ENCODE data around the gene YAF2. TPM values are rescaled to one million over a fixed set of nuclear protein-coding genes. Genes with fewer than 3 reads are reported as not detected.

YAF2 gene
- total RNA-seq, 1 experiment from 2014 or later, result 15.0 TPM

- no peak for TF ChIP-seq REST (IDR thresholded peaks at IDR 0.05; ENCODE audit: low read depth)
Measured at GRCh38 chr12:42126963-42127362, 111.1 kb downstream of the YAF2 start (continued).

DNA sequence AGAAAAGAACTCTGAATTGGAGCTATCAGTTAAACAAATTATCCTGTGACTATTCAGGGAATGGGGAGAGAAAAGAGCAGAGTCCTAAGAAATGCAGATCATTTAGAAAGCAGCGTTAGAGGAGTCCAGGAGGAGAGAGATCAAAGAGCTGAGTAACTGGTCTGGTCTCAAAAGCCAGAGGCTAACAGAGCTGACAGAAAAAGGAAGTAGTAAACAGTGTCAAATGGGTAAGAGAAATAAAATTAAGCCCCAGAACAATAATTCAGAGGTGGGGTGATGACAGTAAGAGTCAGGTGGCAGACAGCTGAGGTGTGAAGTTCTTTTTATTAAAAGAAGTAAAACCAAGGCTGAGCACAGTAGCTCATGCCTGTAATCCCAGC, 112.7 kb downstream of the YAF2 start:
- Histone ChIP-seq H3K27ac (ENCODE audit: low read depth, low read length) (no peak overlapping the region), H3K9ac (ENCODE audit: low read length) (no peak overlapping the region), H3K4me1 (ENCODE audit: control insufficient read depth in 1 of 2, insufficient read depth in 2 of 2, low read length in 2 of 2) (no peaks in the 10 kb centered on the region), H3K4me3 (replicated peaks in 1 of 2; ENCODE audit: low read depth in 1 of 2, low read length in 2 of 2) (no peak overlapping the region), H2AFZ (ENCODE audit: low read depth, low read length, poor library complexity, severe bottlenecking) (no peak overlapping the region), H3K9me2 (ENCODE audit: insufficient read depth) (no peaks in the 10 kb centered on the region), H3K4me2 (ENCODE audit: low read length) (no peak overlapping the region), H3K36me3 (ENCODE audit: control insufficient read depth in 1 of 2, insufficient read depth in 2 of 2, low read length in 2 of 2) (no peaks in the 10 kb centered on the region), H3K79me2 (ENCODE audit: insufficient read depth, low read length) (peaks cover 84% of the 10 kb centered on the region), H4K20me1 (ENCODE audit: insufficient read depth) (peaks cover 6% of the 10 kb centered on the region; the same call in 1 of the 2 replicates), H3K27me3 (ENCODE audit: insufficient read depth, low read length) (no peaks in the 10 kb centered on the region), H3K9me3 (ENCODE audit: control insufficient read depth in 1 of 2, insufficient read depth in 1 of 2, low read depth in 1 of 2, low read length in 2 of 2) (no peaks in the 10 kb centered on the region)
- RAD21 ChIA-PET (ENCODE audit: low non-redundant PET in 1 of 2, low total read pairs in 2 of 2, uncharacterized antibody in 2 of 2, unreplicated experiment in 2 of 2), result no interaction called here
- TF ChIP-seq TCF7L2 (IDR thresholded peaks at IDR 0.05; ENCODE audit: borderline replicate concordance, extremely low read depth, insufficient read depth, insufficient read length) (no peak), CBX3 (IDR thresholded peaks at IDR 0.05; ENCODE audit: low read depth) (no peak), CTCF (IDR thresholded peaks at IDR 0.05 in 2 of 3, conservative IDR thresholded peaks at IDR 0.05 in 1 of 3; ENCODE audit: borderline replicate concordance in 1 of 3, insufficient read depth in 1 of 3, low read depth in 2 of 3, low read length in 2 of 3) (no peak), ZBTB33 (IDR thresholded peaks at IDR 0.05; ENCODE audit: extremely low read depth, insufficient replicate concordance, low read length) (no peak), EGR1 (IDR thresholded peaks at IDR 0.05; ENCODE audit: low read depth) (no peak), YY1 (IDR thresholded peaks at IDR 0.05; ENCODE audit: extremely low read depth, insufficient replicate concordance, low read depth, low read length) (no peak)
- no TSS peak for BruUV-seq (replicated peaks)
- CTCF ChIA-PET, result interaction anchor here (1.1 kb wide), 1 partner anchor 247 kb away, joined by 4 read pairs; no protein-coding TSS in a partner anchor
- DNase-seq (ENCODE audit: low read depth, low spot score) (no peak), ATAC-seq (no peak)
- POLR2A ChIA-PET, result no interaction called here
- intact Hi-C loops (cut with micrococcal nuclease), result no loop called here
